Heart right ventricle (tissue), 16 donors: ENCODE measurements around the gene EHMT1. TPM values are rescaled to one million over a fixed set of nuclear protein-coding genes. Genes with fewer than 3 reads are reported as not detected.

Source experiments
- ATAC-seq, 8 donors: fragments of 200-7000 bp; cut with Tn5 transposase; one replicate each; pipeline ENCODE4 v1.9.1; 2020; ENCODE audit warnings: mild to moderate bottlenecking in 8 of 8, moderate library complexity in 8 of 8, moderate number of reproducible peaks in 1 of 8
- DNase-seq, 2 donors: peaks; one replicate each; pipeline ENCODE4 v3.0.0-alpha.2; 2020
- H3K27ac ChIP-seq, 10 donors: fragments of 200-600 bp; sonication (generic) in 2 of 10; one replicate each; pipeline versions ENCODE4 v1.5.0 to v1.8.0; 2020 to 2022; ENCODE audit warnings: mild to moderate bottlenecking in 3 of 10
- H3K27me3 ChIP-seq, 7 donors: fragments of 200-600 bp; one replicate each; pipeline ENCODE4 v1.8.0; 2021 to 2022; ENCODE audit warnings: mild to moderate bottlenecking in 2 of 7
- H3K36me3 ChIP-seq, 9 donors: fragments of 200-600 bp; sonication (generic) in 1 of 9; one replicate each; pipeline versions ENCODE4 v1.5.0 to v1.8.0; 2020 to 2022; ENCODE audit warnings: mild to moderate bottlenecking in 2 of 9
- H3K4me1 ChIP-seq, 9 donors: fragments of 200-600 bp; sonication (generic) in 1 of 9; one replicate each; pipeline versions ENCODE4 v1.5.0 to v1.8.0; 2020 to 2022; ENCODE audit warnings: mild to moderate bottlenecking in 4 of 9
- H3K4me3 ChIP-seq, 10 donors: fragments of 200-600 bp; sonication (generic) in 2 of 10; one replicate each; pipeline versions ENCODE4 v1.5.0 to v1.8.0; 2020 to 2022; ENCODE audit warnings: mild to moderate bottlenecking in 7 of 10, moderate library complexity in 2 of 10
- H3K9me3 ChIP-seq, 11 donors: fragments of 200-600 bp in 10 of 11; sonication (generic) in 2 of 11; one replicate each; pipeline versions ENCODE4 v1.5.0 to v1.8.0; 2013 to 2022; ENCODE audit warnings: mild to moderate bottlenecking in 2 of 11, control low read depth in 1 of 11, moderate library complexity in 1 of 11
- CTCF ChIP-seq, 9 donors: fragments of 200-600 bp; sonication (generic) in 2 of 9; IDR thresholded peaks; one replicate each; pipeline versions ENCODE4 v1.5.0 to v1.8.0; 2021 to 2022; ENCODE audit warnings: antibody characterized with exemption in 9 of 9, mild to moderate bottlenecking in 5 of 9, moderate library complexity in 1 of 9
- WGBS, 2 donors: extraction: QIAGEN DNeasy Blood & Tissue Kit; methylation state at CpG; one replicate each; pipeline ENCODE4 v1.1.7; 2013; ENCODE audit warnings: inconsistent platforms in 1 of 2; 5-methylcytosine and 5-hydroxymethylcytosine counted together
- intact Hi-C, 10 donors: fragments of 100-400 bp; cut with DNase I; formaldehyde crosslinking; loops; one replicate each; pipeline versions ENCODE4 v1.11.1 to v1.14.2; 2022
- polyA plus RNA-seq, 2 donors: library from polyadenylated mRNA; stranded (reverse); fragments of 200-250 nt; gene quantifications; one replicate each; pipeline ENCODE4 v1.2.3, GENCODE V29; 2013
- total RNA-seq, 10 donors: library from RNA; stranded (reverse); fragmentation: NEBNext Ultra II Directional in 3 of 10; extraction: Animal tissue kit (Norgen Biotek cat#: 25700) in 3 of 10; gene quantifications; one replicate each; pipeline versions ENCODE4 v1.2.1 to v1.2.4, GENCODE V29; 2021 to 2023
- donor health status: Arrhythmogenic right ventricular cardiomyopathy.
- donor health status: ischemic (EF 13 %, LVEDD 7.1; RV severe dilation, severe dysfunction).
- donor health status: healthy with polysubstance abuse.
- donor health status: DM: no; HTN: yes; CAD: no.
- donor health status: DM: no; HTN: no; CAD: no.
- donor health status: ischemic (EF 25% LVEDD 6.9; RV normal size, moderate dysfunction).
- donor health status: ischemic (EF 25% LVEDD 5.7; RV mildly dilated, moderate dysfunction).
- donor health status: healthy.
- donor health status: DM: yes; HTN: yes; CAD: no.
- donor health status: Ischemic cardiomyopathy.
- donor health status: ischemic (EF 35%, LVEDD 5.7; RV mildly dilated, moderate dysfunction).
- donor health status: nonischemic (EF 11% LVEDD 7.7; RV severe dilation, severe dysfunction).
- donor health status: DM: yes; HTN: yes; CAD: no.
- donor health status: PGD.
- donor health status: ischemic (EF 29% LVEDD 5.4; RV normal size, mild dysfunction).
- donor health status: nonischemic (EF 23%, LVEDD 6.1; RV moderate dilation, normal function).

EHMT1 gene
- total and polyA plus RNA-seq, 12 donors = 19.6 to 45.1 (median 31.1) TPM

GRCh38 chr9:137650779-137651178, 32.0 kb downstream of the EHMT1 start:
- WGBS, 2 donors = 94 to 96% methylated on average over 7 of the region's 7 CpGs
- Histone ChIP-seq H3K27me3 (no peaks in the 10 kb centered on the region), H3K4me3 (no peak overlapping the region), H3K9me3 (no peaks in the 10 kb centered on the region), H3K4me1 (peaks cover 0 to 20% (median 6%) of the 10 kb centered on the region in 9 donors), H3K27ac (no peak overlapping the region), H3K36me3 (peaks cover 0 to 75% (median 6%) of the 10 kb centered on the region in 9 donors)
- no peak for DNase-seq
- no peak for TF ChIP-seq CTCF (IDR thresholded peaks at IDR 0.05)
- no peak for ATAC-seq
- intact Hi-C loops = no loop called here

- H3K27ac ChIP-seq = no peak overlapping the region
- WGBS, 2 donors = 97 to 98% methylated on average over 6 of the region's 6 CpGs
- H3K9me3 ChIP-seq = no peaks in the 10 kb centered on the region
- peaks cover 0 to 13% (median 0%) of the 10 kb centered on the region in 9 donors for H3K4me1 ChIP-seq
- TF ChIP-seq CTCF (IDR thresholded peaks at IDR 0.05) = no peak
- peaks cover 0 to 54% (median 6%) of the 10 kb centered on the region in 9 donors for H3K36me3 ChIP-seq
- DNase-seq = no peak
- H3K27me3 ChIP-seq = no peaks in the 10 kb centered on the region
- no peak for ATAC-seq
- no peak overlapping the region for H3K4me3 ChIP-seq
- intact Hi-C loops = no loop called here
Measured at GRCh38 chr9:137656416-137656815, 37.6 kb downstream of the EHMT1 start.

GRCh38 chr9:137657606-137658005, 38.8 kb downstream of the EHMT1 start:
- Histone ChIP-seq H3K27ac (no peak overlapping the region), H3K4me3 (no peak overlapping the region), H3K9me3 (no peaks in the 10 kb centered on the region), H3K4me1 (peaks cover 0 to 17% (median 0%) of the 10 kb centered on the region in 9 donors), H3K36me3 (peaks cover 0 to 42% (median 0%) of the 10 kb centered on the region in 9 donors), H3K27me3 (no peaks in the 10 kb centered on the region)
- 75 to 80% methylated on average over 2 of the region's 2 CpGs for WGBS, 2 donors
- ATAC-seq = no peak
- DNase-seq = no peak
- no peak for TF ChIP-seq CTCF (IDR thresholded peaks at IDR 0.05)
- intact Hi-C loops = no loop called here

GRCh38 chr9:137658781-137659180, 40.0 kb downstream of the EHMT1 start:
- H3K27ac ChIP-seq = no peak overlapping the region
- peaks cover 0 to 30% (median 0%) of the 10 kb centered on the region in 9 donors for H3K36me3 ChIP-seq
- ATAC-seq (no peak), DNase-seq (no peak)
- H3K4me1 ChIP-seq = peaks cover 0 to 17% (median 0%) of the 10 kb centered on the region in 9 donors
- no peaks in the 10 kb centered on the region for H3K27me3 ChIP-seq
- intact Hi-C loops = no loop called here
- H3K4me3 ChIP-seq = no peak overlapping the region
- no peak for TF ChIP-seq CTCF (IDR thresholded peaks at IDR 0.05)
- 76 to 81% methylated on average over 2 of the region's 2 CpGs for WGBS, 2 donors
- H3K9me3 ChIP-seq = no peaks in the 10 kb centered on the region
